CD14-positive monocyte (primary cell): ENCODE measurements around the gene DAPK2. TPM values are rescaled to one million over a fixed set of nuclear protein-coding genes. Genes with fewer than 3 reads are reported as not detected.

Source experiments
- DNase-seq, 3 donors: peaks; one replicate each; pipeline ENCODE4 v3.0.0-alpha.2; 2011 to 2022
- H2AFZ ChIP-seq: 2 replicates; pipeline ENCODE4 v1.6.0; 2012; ENCODE audit warnings: mild to moderate bottlenecking, low read depth, low read length, inconsistent platforms; ENCODE audit not compliant: insufficient read depth, poor library complexity, severe bottlenecking
- H3K27ac ChIP-seq, 2 donors: 1 replicate in 1 of 2; 2 replicates in 1 of 2; pipeline ENCODE4 v1.5.1; 2012 to 2013; ENCODE audit warnings: low read length in 2 of 2, control low read depth in 1 of 2, inconsistent platforms in 1 of 2, low read depth in 1 of 2, mild to moderate bottlenecking in 1 of 2
- H3K27me3 ChIP-seq, 2 donors: one replicate each; pipeline versions ENCODE4 v1.6.0 to v1.6.1; 2011 to 2013; ENCODE audit warnings: low read length in 2 of 2; ENCODE audit not compliant: control insufficient read depth in 2 of 2, insufficient read depth in 2 of 2
- H3K36me3 ChIP-seq, 2 donors: replicated peaks in 1 of 2; 1 replicate in 1 of 2; 2 replicates in 1 of 2; pipeline versions ENCODE4 v1.5.1 to v1.6.1; 2012 to 2013; ENCODE audit warnings: low read length in 2 of 2, control low read depth in 1 of 2, inconsistent platforms in 1 of 2, mild to moderate bottlenecking in 1 of 2; ENCODE audit not compliant: insufficient read depth in 2 of 2, control insufficient read depth in 1 of 2
- H3K4me1 ChIP-seq, 2 donors: 1 replicate in 1 of 2; 2 replicates in 1 of 2; pipeline versions ENCODE4 v1.5.1 to v1.6.1; 2012 to 2013; ENCODE audit warnings: low read length in 2 of 2, control low read depth in 1 of 2, inconsistent platforms in 1 of 2, mild to moderate bottlenecking in 1 of 2, moderate library complexity in 1 of 2; ENCODE audit not compliant: insufficient read depth in 2 of 2, control insufficient read depth in 1 of 2
- H3K4me2 ChIP-seq: replicated peaks from 2 replicates; pipeline ENCODE3; 2012; ENCODE audit warnings: low read length, moderate library complexity, mild to moderate bottlenecking; ENCODE audit not compliant: poor library complexity, severe bottlenecking; ENCODE audit errors: extremely low read depth
- H3K4me3 ChIP-seq, 3 experiments: fragments of 200-600 bp in 1 of 3; sonication (generic) in 1 of 3; replicated peaks in 1 of 3; 1 replicate in 2 of 3; 2 replicates in 1 of 3; pipeline ENCODE4 v1.5.1; 2011 to 2013; ENCODE audit warnings: low read length in 3 of 3, mild to moderate bottlenecking in 3 of 3, control low read depth in 2 of 3, low read depth in 2 of 3, inconsistent platforms in 1 of 3, moderate library complexity in 1 of 3
- H3K79me2 ChIP-seq: 2 replicates; pipeline ENCODE4 v1.6.0; 2012; ENCODE audit warnings: mild to moderate bottlenecking, control low read depth, inconsistent platforms, low read length, moderate library complexity; ENCODE audit not compliant: insufficient read depth
- H3K9ac ChIP-seq: 2 replicates; pipeline ENCODE4 v1.6.0; 2017; ENCODE audit warnings: low read length, mild to moderate bottlenecking; ENCODE audit not compliant: insufficient read depth, poor library complexity, severe bottlenecking
- H3K9me3 ChIP-seq, 2 donors: replicated peaks in 1 of 2; 1 replicate in 1 of 2; 2 replicates in 1 of 2; pipeline versions ENCODE4 v1.5.1 to v1.6.1; 2012 to 2013; ENCODE audit warnings: low read length in 2 of 2, control low read depth in 1 of 2; ENCODE audit not compliant: control insufficient read depth in 1 of 2, insufficient read depth in 1 of 2
- H4K20me1 ChIP-seq: 2 replicates; pipeline ENCODE4 v1.6.0; 2012; ENCODE audit warnings: mild to moderate bottlenecking, low read length, control low read depth, moderate library complexity; ENCODE audit not compliant: insufficient read depth
- H3K27ac Mint-ChIP-seq, 7 donors: one replicate each; pipeline ENCODE4 v1.8.0; 2020; ENCODE audit warnings: mild to moderate bottlenecking in 7 of 7, mixed read lengths in 7 of 7, moderate library complexity in 6 of 7, inconsistent platforms in 2 of 7
- H3K27me3 Mint-ChIP-seq, 3 donors: one replicate each; pipeline ENCODE4 v1.8.0; 2021 to 2022; ENCODE audit warnings: low read depth in 3 of 3, mild to moderate bottlenecking in 3 of 3, mixed read lengths in 3 of 3, moderate library complexity in 3 of 3, inconsistent platforms in 1 of 3
- H3K36me3 Mint-ChIP-seq, 2 donors: one replicate each; pipeline ENCODE4 v1.8.0; 2020; ENCODE audit warnings: mixed read lengths in 2 of 2, inconsistent platforms in 1 of 2, mild to moderate bottlenecking in 1 of 2
- H3K4me1 Mint-ChIP-seq: one replicate; pipeline ENCODE4 v1.8.0; 2020; ENCODE audit warnings: mild to moderate bottlenecking, mixed read lengths
- H3K4me3 Mint-ChIP-seq, 2 donors: one replicate each; pipeline ENCODE4 v1.8.0; 2020; ENCODE audit warnings: mild to moderate bottlenecking in 2 of 2, mixed read lengths in 2 of 2, moderate library complexity in 1 of 2
- H3K9me3 Mint-ChIP-seq, 7 donors: one replicate each; pipeline ENCODE4 v1.8.0; 2020 to 2022; ENCODE audit warnings: mixed read lengths in 7 of 7, mild to moderate bottlenecking in 6 of 7, moderate library complexity in 6 of 7, inconsistent platforms in 2 of 7
- WGBS: methylation state at CpG from one replicate; pipeline ENCODE4 v1.1.5; 2013; ENCODE audit warnings: missing lambda C conversion rate; ENCODE audit not compliant: insufficient coverage; 5-methylcytosine and 5-hydroxymethylcytosine counted together
- intact Hi-C, 2 donors: fragments of 100-400 bp; cut with micrococcal nuclease; formaldehyde crosslinking; loops; one replicate each; pipeline versions ENCODE4 v1.15.0 to v1.15.1; 2023
- polyA plus RNA-seq, 3 donors: library from polyadenylated mRNA; depleted of rRNA in 1 of 3; unstranded in 2 of 3; stranded (reverse) in 1 of 3; fragments of 300-500 nt in 2 of 3; fragments of >200 nt in 1 of 3; fragmentation: Illumina TruSeq in 2 of 3; gene quantifications; 1 replicate in 2 of 3; 2 replicates in 1 of 3; pipeline ENCODE4 v1.2.3, GENCODE V29; 2012 to 2021
- TF ChIP-seq, protein P1 (sequence below): fragments of 200-600 bp; IDR thresholded peaks from one replicate; pipeline ENCODE4 v1.8.0; 2022; ENCODE audit warnings: antibody characterized with exemption, mild to moderate bottlenecking

The DAPK2 gene
- polyA plus RNA-seq, 3 donors = 0.59 to 4.1 (median 2.1) TPM

DNA sequence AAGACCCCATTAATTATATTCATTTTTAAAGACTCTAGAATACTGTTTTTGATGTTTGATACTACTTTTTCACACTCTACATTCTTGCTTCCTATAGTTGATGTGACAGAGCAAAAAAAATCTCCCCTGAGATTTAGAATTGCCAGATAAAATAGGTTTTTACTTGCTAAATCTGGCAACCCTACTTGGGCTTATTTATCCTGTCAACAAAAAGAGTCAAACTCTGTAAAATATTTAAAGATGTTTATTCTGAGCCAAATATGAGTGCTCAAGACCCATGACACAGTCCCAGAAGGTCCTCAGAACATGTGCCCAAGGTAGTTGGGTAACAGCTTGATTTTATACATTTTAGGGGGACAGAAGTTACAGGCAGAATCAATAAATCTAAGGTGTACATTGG, 72.3 kb downstream of the DAPK2 start:
- Histone ChIP-seq H3K9ac (no peak overlapping the region), H2AFZ (no peak overlapping the region), H3K4me1 (peaks cover 7 to 10% of the 10 kb centered on the region in 2 donors), H3K79me2 (no peaks in the 10 kb centered on the region), H3K27me3 (no peaks in the 10 kb centered on the region), H3K9me3 (no peaks in the 10 kb centered on the region), H3K36me3 (no peaks in the 10 kb centered on the region), H4K20me1 (no peaks in the 10 kb centered on the region), H3K4me2 (no peak overlapping the region), H3K27ac (no peak overlapping the region), H3K4me3 (no peak overlapping the region)
- TF ChIP-seq, protein P1, sequence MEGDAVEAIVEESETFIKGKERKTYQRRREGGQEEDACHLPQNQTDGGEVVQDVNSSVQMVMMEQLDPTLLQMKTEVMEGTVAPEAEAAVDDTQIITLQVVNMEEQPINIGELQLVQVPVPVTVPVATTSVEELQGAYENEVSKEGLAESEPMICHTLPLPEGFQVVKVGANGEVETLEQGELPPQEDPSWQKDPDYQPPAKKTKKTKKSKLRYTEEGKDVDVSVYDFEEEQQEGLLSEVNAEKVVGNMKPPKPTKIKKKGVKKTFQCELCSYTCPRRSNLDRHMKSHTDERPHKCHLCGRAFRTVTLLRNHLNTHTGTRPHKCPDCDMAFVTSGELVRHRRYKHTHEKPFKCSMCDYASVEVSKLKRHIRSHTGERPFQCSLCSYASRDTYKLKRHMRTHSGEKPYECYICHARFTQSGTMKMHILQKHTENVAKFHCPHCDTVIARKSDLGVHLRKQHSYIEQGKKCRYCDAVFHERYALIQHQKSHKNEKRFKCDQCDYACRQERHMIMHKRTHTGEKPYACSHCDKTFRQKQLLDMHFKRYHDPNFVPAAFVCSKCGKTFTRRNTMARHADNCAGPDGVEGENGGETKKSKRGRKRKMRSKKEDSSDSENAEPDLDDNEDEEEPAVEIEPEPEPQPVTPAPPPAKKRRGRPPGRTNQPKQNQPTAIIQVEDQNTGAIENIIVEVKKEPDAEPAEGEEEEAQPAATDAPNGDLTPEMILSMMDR = no peak
- Mint-ChIP-seq H3K27me3 (peaks cover 0 to 5% (median 4%) of the 10 kb centered on the region in 3 donors), H3K27ac (no peak overlapping the region), H3K4me1 (peaks cover 21% of the 10 kb centered on the region), H3K4me3 (no peak overlapping the region), H3K9me3 (peaks cover 0 to 2% (median 0%) of the 10 kb centered on the region in 7 donors), H3K36me3 (no peaks in the 10 kb centered on the region)
- intact Hi-C loops = no loop called here
- no peak for DNase-seq

DNA sequence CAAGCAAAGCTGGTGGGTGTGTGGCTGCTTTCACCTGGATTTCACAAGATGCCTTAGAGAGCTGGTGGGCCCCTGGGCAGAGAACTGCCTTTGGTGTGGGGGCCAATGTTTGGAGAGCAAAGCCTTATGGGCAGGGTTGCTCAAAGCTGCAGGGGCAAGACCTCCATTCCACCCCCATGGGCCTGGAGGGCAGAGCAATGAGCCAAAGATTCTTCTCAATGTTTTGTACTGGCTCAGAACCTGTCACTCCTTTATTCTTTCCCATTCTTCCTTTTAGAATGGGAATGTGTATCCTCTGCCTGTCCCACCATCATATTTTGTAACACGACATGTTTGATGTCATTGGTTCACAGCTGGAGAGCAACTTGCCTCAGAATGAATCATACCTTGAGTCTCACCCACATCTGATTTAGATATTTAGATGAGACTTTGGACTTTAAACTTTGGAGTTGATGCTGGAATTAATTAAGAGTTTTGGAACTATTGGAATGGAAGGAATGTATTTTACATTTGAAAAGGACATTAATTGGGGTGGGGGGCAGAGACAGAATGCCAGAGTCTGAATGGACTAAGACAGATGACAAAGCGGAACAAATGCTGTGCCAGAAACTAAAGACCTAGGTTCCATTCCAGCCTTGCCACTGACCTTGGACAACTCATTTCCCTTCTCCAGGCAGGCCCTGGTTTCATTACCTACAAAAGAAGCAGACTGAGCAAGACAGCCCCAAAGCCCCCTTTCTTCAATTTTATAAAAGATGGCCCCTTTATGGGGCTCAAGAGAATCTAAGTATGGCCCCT, 72.9 kb downstream of the DAPK2 start:
- no peaks in the 10 kb centered on the region for H3K79me2 ChIP-seq
- peaks cover 21% of the 10 kb centered on the region for H3K4me1 Mint-ChIP-seq
- peaks cover 0 to 2% (median 0%) of the 10 kb centered on the region in 7 donors for H3K9me3 Mint-ChIP-seq

More for the DNA sequence above, 72.9 kb downstream of the DAPK2 start:
- H3K9me3 ChIP-seq = no peaks in the 10 kb centered on the region
- WGBS = no CpG with 5 or more reads among the region's 2 CpGs
- no peak overlapping the region for H3K27ac ChIP-seq
- Mint-ChIP-seq H3K36me3 (no peaks in the 10 kb centered on the region), H3K27ac (no peak overlapping the region), H3K4me3 (no peak overlapping the region), H3K27me3 (peaks cover 0 to 5% (median 3%) of the 10 kb centered on the region in 3 donors)
- TF ChIP-seq, protein P1 = no peak
- no peak overlapping the region for H2AFZ ChIP-seq
- no peak for DNase-seq
- H3K36me3 ChIP-seq = no peaks in the 10 kb centered on the region
- H3K9ac ChIP-seq = no peak overlapping the region
- H3K4me3 ChIP-seq = no peak overlapping the region
- no peaks in the 10 kb centered on the region for H4K20me1 ChIP-seq
- intact Hi-C loops = no loop called here
- no peak overlapping the region for H3K4me2 ChIP-seq
- H3K4me1 ChIP-seq = peaks cover 7 to 10% of the 10 kb centered on the region in 2 donors
- H3K27me3 ChIP-seq = no peaks in the 10 kb centered on the region
